Endothelial cell (in vitro differentiated cells): Measurements from ENCODE around the gene ZNF438. TPM values are rescaled to one million over a fixed set of nuclear protein-coding genes. Genes with fewer than 3 reads are reported as not detected.

ENCODE experiments used
- DNase-seq: peaks from one replicate; pipeline ENCODE4 v3.0.0; 2021; ENCODE audit warnings: low spot score
- H3K27ac Mint-ChIP-seq: one replicate; pipeline ENCODE4 v1.8.0; 2021; ENCODE audit warnings: mixed read lengths, inconsistent platforms; ENCODE audit not compliant: unreplicated experiment
- H3K27me3 Mint-ChIP-seq: one replicate; pipeline ENCODE4 v1.8.0; 2021; ENCODE audit warnings: mild to moderate bottlenecking, moderate library complexity, mixed read lengths, inconsistent platforms; ENCODE audit not compliant: unreplicated experiment
- H3K36me3 Mint-ChIP-seq: one replicate; pipeline ENCODE4 v1.8.0; 2021; ENCODE audit warnings: mild to moderate bottlenecking, low read depth, mixed read lengths, inconsistent platforms; ENCODE audit not compliant: unreplicated experiment
- H3K4me1 Mint-ChIP-seq: one replicate; pipeline ENCODE4 v1.8.0; 2021; ENCODE audit warnings: mild to moderate bottlenecking, mixed read lengths, inconsistent platforms; ENCODE audit not compliant: unreplicated experiment
- H3K4me3 Mint-ChIP-seq: one replicate; pipeline ENCODE4 v1.8.0; 2021; ENCODE audit warnings: mild to moderate bottlenecking, mixed read lengths, inconsistent platforms; ENCODE audit not compliant: unreplicated experiment
- H3K9me3 Mint-ChIP-seq: one replicate; pipeline ENCODE4 v1.8.0; 2021; ENCODE audit warnings: mixed read lengths, inconsistent platforms; ENCODE audit not compliant: unreplicated experiment
- total RNA-seq: library from RNA; stranded (reverse); fragmentation: NEBNext Ultra II Directional; extraction: Animal tissue kit (Norgen Biotek cat#: 25700); gene quantifications from one replicate; pipeline ENCODE4 v1.2.1, GENCODE V29; 2021; ENCODE audit not compliant: unreplicated experiment
- TF ChIP-seq, protein P1 (sequence below): fragments of 200-600 bp; sonication (generic); IDR thresholded peaks from one replicate; pipeline ENCODE4 v1.5.0; 2021; ENCODE audit warnings: antibody characterized with exemption; ENCODE audit not compliant: unreplicated experiment

Gene ZNF438
- total RNA-seq, 1 donor from 2014 or later: 4.3 TPM

GRCh38 chr10:31070691-31071090, 39.0 kb upstream of the ZNF438 start:
- Mint-ChIP-seq H3K27ac (no peak overlapping the region), H3K36me3 (no peaks in the 10 kb centered on the region), H3K4me3 (no peak overlapping the region), H3K4me1 (peaks cover 40% of the 10 kb centered on the region), H3K27me3 (peaks cover 4% of the 10 kb centered on the region), H3K9me3 (no peaks in the 10 kb centered on the region)
- no peak for DNase-seq
- TF ChIP-seq, protein P1, sequence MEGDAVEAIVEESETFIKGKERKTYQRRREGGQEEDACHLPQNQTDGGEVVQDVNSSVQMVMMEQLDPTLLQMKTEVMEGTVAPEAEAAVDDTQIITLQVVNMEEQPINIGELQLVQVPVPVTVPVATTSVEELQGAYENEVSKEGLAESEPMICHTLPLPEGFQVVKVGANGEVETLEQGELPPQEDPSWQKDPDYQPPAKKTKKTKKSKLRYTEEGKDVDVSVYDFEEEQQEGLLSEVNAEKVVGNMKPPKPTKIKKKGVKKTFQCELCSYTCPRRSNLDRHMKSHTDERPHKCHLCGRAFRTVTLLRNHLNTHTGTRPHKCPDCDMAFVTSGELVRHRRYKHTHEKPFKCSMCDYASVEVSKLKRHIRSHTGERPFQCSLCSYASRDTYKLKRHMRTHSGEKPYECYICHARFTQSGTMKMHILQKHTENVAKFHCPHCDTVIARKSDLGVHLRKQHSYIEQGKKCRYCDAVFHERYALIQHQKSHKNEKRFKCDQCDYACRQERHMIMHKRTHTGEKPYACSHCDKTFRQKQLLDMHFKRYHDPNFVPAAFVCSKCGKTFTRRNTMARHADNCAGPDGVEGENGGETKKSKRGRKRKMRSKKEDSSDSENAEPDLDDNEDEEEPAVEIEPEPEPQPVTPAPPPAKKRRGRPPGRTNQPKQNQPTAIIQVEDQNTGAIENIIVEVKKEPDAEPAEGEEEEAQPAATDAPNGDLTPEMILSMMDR: no peak

- no peaks in the 10 kb centered on the region for H3K9me3 Mint-ChIP-seq
- H3K27me3 Mint-ChIP-seq: peaks cover 4% of the 10 kb centered on the region
- no peak overlapping the region for H3K27ac Mint-ChIP-seq
- TF ChIP-seq, protein P1: no peak
- H3K4me1 Mint-ChIP-seq: peaks cover 40% of the 10 kb centered on the region
- no peak for DNase-seq
- no peak overlapping the region for H3K4me3 Mint-ChIP-seq
- H3K36me3 Mint-ChIP-seq: no peaks in the 10 kb centered on the region
Observed at GRCh38 chr10:31070025-31070424, 38.4 kb upstream of the ZNF438 start.

DNA sequence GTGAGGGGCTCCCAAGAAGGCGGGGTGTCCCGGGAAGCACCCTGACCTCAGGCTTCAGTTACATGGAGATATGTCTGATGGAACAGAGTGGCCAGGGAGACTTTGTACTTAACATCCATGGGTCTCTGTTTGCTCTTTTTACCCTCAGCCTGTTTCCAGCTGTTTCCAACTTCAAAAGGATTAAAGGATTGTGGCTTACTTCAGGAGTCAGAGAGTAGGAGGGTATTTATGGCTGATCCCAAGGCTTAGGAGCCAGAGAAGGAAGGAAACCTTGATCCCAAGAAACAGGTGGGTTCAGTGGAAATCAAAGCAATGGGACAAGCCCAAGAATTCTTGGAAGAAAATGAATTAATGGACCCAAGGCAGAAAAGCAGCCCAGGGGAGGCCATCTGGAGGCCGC, 37.7 kb upstream of the ZNF438 start:
- TF ChIP-seq, protein P1: no peak
- Mint-ChIP-seq H3K36me3 (no peaks in the 10 kb centered on the region), H3K4me3 (no peak overlapping the region), H3K27me3 (peaks cover 4% of the 10 kb centered on the region), H3K4me1 (peaks cover 35% of the 10 kb centered on the region), H3K27ac (no peak overlapping the region), H3K9me3 (no peaks in the 10 kb centered on the region)
- DNase-seq: no peak

DNA sequence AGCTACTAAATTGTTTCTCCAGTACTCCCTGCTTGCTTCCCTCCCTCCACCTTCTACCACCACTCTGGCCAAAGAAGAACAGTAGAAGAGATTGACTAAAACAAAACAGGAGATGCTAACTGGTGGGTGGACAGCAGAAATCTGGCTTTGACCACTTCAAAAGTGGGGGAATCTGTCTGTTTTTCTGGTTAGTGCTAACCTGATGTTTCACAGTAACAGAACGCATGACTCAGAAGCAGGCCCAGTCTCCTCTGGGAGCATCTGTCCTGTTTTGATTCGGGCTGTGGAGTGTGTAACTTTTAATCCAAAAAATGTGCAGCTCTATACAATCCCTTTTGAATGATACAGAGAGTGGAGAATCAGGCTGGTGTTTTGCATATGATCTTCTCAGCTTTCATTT, 32.7 kb upstream of the ZNF438 start:
- Mint-ChIP-seq H3K27me3 (peaks cover 5% of the 10 kb centered on the region), H3K4me3 (no peak overlapping the region), H3K27ac (no peak overlapping the region), H3K4me1 (peaks cover 12% of the 10 kb centered on the region), H3K36me3 (peaks cover 4% of the 10 kb centered on the region), H3K9me3 (no peaks in the 10 kb centered on the region)
- TF ChIP-seq, protein P1: no peak
- no peak for DNase-seq

DNA sequence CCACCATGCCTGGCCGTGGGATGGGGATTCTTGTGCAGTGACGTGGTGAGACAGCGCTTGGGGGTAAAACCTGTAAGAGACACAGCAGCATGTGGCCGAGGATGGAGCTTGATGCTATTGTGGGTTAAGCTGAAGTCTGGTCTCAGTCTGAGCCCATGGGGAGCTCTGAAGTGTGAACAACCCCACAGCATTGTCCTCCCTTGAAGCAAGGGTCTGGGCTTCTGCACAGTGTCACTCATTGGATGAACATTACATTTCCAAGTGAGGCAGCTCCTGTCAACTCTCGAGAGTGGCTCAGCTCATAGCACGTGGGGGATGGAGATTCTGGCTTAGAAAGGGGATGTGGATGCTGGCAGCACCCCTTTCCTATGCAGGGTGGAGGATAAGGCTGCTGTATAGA, 32.2 kb upstream of the ZNF438 start:
- Mint-ChIP-seq H3K27ac (no peak overlapping the region), H3K4me1 (peaks cover 9% of the 10 kb centered on the region), H3K36me3 (peaks cover 4% of the 10 kb centered on the region), H3K9me3 (no peaks in the 10 kb centered on the region), H3K27me3 (peaks cover 2% of the 10 kb centered on the region), H3K4me3 (no peak overlapping the region)
- DNase-seq: no peak
- TF ChIP-seq, protein P1: no peak
